Measurements from ENCODE around the gene AMN. TPM values are rescaled to one million over a fixed set of nuclear protein-coding genes. Genes with fewer than 3 reads are reported as not detected.
"Not testable (repeated sequence)": the region's sequence is repeated elsewhere in the genome, so short reads cannot be mapped to it uniquely, and the experiment has no call there.

Gene AMN
- total RNA-seq, 2 donors from 2014 or later: 2.4 TPM; not detected in 1

DNA sequence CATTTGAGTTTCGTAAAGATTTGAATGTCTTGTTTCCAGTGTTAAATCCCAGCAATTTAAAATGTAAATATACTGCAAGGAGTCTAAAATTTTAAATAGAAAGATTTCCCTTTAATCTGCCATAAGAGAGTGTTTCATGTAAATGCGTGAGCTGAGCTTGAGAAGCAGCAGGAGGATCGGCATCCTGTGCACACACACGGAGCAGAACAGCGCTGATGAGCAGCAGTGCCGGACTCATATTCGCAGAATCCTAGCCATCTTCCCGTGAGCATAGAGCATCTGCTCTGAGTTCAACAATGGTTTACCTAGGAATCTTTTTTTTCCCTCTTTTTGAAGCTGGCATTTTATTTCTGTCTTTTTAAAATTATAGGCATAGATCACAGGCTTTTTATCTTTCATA is 29.8 kb upstream of the AMN start:
- Histone ChIP-seq H3K4me1 (ENCODE audit: control insufficient read depth in 1 of 2, low read depth in 2 of 2) (no peaks in the 10 kb centered on the region), H3K27me3 (replicated peaks; ENCODE audit: insufficient read depth) (no peaks in the 10 kb centered on the region), H3K27ac (no peak overlapping the region), H3K4me3 (no peak overlapping the region), H3K9me3 (no peaks in the 10 kb centered on the region), H3K36me3 (peaks cover 6% of the 10 kb centered on the region)
- no peak for ATAC-seq (ENCODE audit: insufficient number of reproducible peaks, low FRiP score, low read depth)
- TF ChIP-seq, protein P1, sequence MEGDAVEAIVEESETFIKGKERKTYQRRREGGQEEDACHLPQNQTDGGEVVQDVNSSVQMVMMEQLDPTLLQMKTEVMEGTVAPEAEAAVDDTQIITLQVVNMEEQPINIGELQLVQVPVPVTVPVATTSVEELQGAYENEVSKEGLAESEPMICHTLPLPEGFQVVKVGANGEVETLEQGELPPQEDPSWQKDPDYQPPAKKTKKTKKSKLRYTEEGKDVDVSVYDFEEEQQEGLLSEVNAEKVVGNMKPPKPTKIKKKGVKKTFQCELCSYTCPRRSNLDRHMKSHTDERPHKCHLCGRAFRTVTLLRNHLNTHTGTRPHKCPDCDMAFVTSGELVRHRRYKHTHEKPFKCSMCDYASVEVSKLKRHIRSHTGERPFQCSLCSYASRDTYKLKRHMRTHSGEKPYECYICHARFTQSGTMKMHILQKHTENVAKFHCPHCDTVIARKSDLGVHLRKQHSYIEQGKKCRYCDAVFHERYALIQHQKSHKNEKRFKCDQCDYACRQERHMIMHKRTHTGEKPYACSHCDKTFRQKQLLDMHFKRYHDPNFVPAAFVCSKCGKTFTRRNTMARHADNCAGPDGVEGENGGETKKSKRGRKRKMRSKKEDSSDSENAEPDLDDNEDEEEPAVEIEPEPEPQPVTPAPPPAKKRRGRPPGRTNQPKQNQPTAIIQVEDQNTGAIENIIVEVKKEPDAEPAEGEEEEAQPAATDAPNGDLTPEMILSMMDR (IDR thresholded peaks at IDR 0.05): no peak
- DNase-seq (ENCODE audit: low spot score): no peak

DNA sequence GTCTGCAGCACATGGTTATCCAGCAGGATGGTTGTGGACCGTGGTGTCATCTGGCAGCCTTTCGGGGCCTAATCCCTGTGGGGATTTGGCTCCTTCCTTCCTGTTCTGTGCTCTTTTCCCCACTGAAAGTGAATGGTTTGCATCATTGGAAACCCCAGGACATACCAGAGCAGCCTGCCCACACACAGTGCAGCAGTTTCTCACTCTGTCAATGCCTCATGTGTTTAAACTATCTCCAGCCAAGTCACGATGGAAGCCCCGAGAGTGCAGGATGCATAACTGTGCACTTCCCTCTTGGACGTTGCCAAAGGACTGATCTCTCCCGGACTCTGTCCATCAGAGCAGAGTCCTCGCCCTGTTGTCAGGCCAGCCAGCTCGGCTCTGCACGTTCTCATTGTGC is 29.0 kb upstream of the AMN start:
- Histone ChIP-seq H3K9me3 (no peaks in the 10 kb centered on the region), H3K4me3 (no peak overlapping the region), H3K36me3 (peaks cover 6% of the 10 kb centered on the region), H3K27ac (no peak overlapping the region), H3K27me3 (replicated peaks; ENCODE audit: insufficient read depth) (no peaks in the 10 kb centered on the region), H3K4me1 (ENCODE audit: control insufficient read depth in 1 of 2, low read depth in 2 of 2) (no peaks in the 10 kb centered on the region)
- TF ChIP-seq, protein P1 (IDR thresholded peaks at IDR 0.05): no peak
- ATAC-seq (ENCODE audit: insufficient number of reproducible peaks, low FRiP score, low read depth) (peak; percentile 57), DNase-seq (ENCODE audit: low spot score) (no peak)

DNA sequence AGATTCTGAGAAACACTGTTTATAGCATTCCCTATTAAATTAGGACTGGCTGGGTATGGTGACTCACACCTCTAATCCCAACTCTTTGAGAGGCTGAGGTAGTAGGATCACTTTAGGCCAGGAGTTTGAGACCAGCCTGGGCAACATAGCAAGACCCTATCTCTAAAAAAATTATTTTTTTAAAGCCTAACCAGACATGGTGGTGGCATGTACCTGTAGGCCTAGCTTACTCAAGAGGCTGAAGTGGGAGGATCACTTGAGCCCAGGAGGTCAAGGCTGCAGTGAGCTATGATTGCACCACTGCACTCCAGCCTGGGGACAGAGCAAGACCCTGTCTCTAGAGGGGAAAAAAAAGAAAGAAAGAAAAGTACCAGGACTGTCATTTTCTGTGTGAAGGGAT is 25.7 kb upstream of the AMN start:
- H3K9me3 ChIP-seq; H3K36me3 ChIP-seq; ATAC-seq (ENCODE audit: insufficient number of reproducible peaks, low FRiP score, low read depth); DNase-seq (ENCODE audit: low spot score); H3K27me3 ChIP-seq (replicated peaks; ENCODE audit: insufficient read depth); H3K27ac ChIP-seq; H3K4me1 ChIP-seq (ENCODE audit: control insufficient read depth in 1 of 2, low read depth in 2 of 2); H3K4me3 ChIP-seq: not testable (repeated sequence)

- TF ChIP-seq, protein P1 (IDR thresholded peaks at IDR 0.05): no peak
- Histone ChIP-seq H3K27ac (no peak overlapping the region), H3K9me3 (no peaks in the 10 kb centered on the region), H3K36me3 (peaks cover 6% of the 10 kb centered on the region), H3K4me3 (no peak overlapping the region), H3K27me3 (replicated peaks; ENCODE audit: insufficient read depth) (no peaks in the 10 kb centered on the region), H3K4me1 (ENCODE audit: control insufficient read depth in 1 of 2, low read depth in 2 of 2) (no peaks in the 10 kb centered on the region)
- no peak for DNase-seq (ENCODE audit: low spot score)
- ATAC-seq (ENCODE audit: insufficient number of reproducible peaks, low FRiP score, low read depth): no peak
These were observed 25.0 kb upstream of the AMN start for GRCh38 chr14:102897299-102898027.

DNA sequence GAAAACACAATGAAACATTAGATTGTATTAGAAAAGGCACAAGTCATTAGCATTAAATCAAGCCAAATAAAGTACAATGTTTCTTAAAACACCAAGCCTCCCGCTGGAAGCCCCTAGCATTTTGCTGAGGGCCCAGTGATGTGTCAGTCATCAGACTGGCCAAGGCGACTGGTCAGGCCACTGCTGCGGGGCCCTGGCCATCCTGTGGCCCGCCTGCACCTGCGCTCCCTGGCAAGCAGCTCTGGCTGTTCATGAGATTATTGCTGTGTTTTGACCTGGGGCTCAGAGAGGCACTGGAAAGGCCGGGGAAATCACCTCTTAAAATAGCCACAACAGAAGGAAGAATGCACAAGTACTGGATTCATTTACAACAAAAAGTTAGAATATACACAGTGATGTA is 24.2 kb upstream of the AMN start:
- Histone ChIP-seq H3K36me3 (peaks cover 6% of the 10 kb centered on the region), H3K9me3 (no peaks in the 10 kb centered on the region), H3K4me1 (ENCODE audit: control insufficient read depth in 1 of 2, low read depth in 2 of 2) (no peaks in the 10 kb centered on the region), H3K27me3 (replicated peaks; ENCODE audit: insufficient read depth) (no peaks in the 10 kb centered on the region), H3K27ac (no peak overlapping the region), H3K4me3 (no peak overlapping the region)
- ATAC-seq (ENCODE audit: insufficient number of reproducible peaks, low FRiP score, low read depth) (no peak), DNase-seq (ENCODE audit: low spot score) (no peak)
- TF ChIP-seq, protein P1 (IDR thresholded peaks at IDR 0.05): no peak
